Measurements from ENCODE around the gene CD151.

- no peak for TF ChIP-seq POLR2AphosphoS5 (IDR thresholded peaks at IDR 0.05; ENCODE audit: low read depth, low read length)
- TF ChIP-seq POLR2A (IDR thresholded peaks at IDR 0.05; ENCODE audit: low read depth, low read length), result no peak
- no peak for TF ChIP-seq TAF1 (IDR thresholded peaks at IDR 0.05; ENCODE audit: borderline replicate concordance, low read depth, low read length)
These were observed at the start of gene CD151 for GRCh38 chr11:832529-833113.
